Breast epithelium (tissue), 4 donors: ENCODE measurements around the gene FBLN2. TPM values are rescaled to one million over a fixed set of nuclear protein-coding genes. Genes with fewer than 3 reads are reported as not detected.

Experiments used
- DNase-seq, 2 donors: peaks; one replicate each; pipeline ENCODE4 v3.0.0-alpha.2; 2019; ENCODE audit warnings: low spot score in 2 of 2
- H3K27ac ChIP-seq, 2 donors: fragments of 200-600 bp; sonication (generic) in 1 of 2; one replicate each; pipeline ENCODE4 v1.5.1; 2016 to 2019; ENCODE audit warnings: mild to moderate bottlenecking in 1 of 2
- H3K27me3 ChIP-seq, 2 donors: fragments of 200-600 bp; sonication (generic) in 1 of 2; one replicate each; pipeline versions ENCODE4 v1.5.1 to v1.6.0; 2017 to 2019; ENCODE audit warnings: control low read depth in 1 of 2, mild to moderate bottlenecking in 1 of 2
- H3K36me3 ChIP-seq: fragments of 200-600 bp; one replicate; pipeline ENCODE4 v1.5.1; 2019
- H3K4me1 ChIP-seq, 2 donors: fragments of 200-600 bp; sonication (generic); one replicate each; pipeline ENCODE4 v1.5.1; 2016 to 2019; ENCODE audit warnings: control low read depth in 1 of 2
- H3K4me3 ChIP-seq, 3 donors: fragments of 200-600 bp; sonication (generic); 1 replicate in 2 of 3; 2 replicates in 1 of 3; pipeline ENCODE4 v1.5.1; 2016 to 2019; ENCODE audit warnings: mild to moderate bottlenecking in 3 of 3, moderate library complexity in 2 of 3
- H3K9me3 ChIP-seq, 2 donors: fragments of 200-600 bp; sonication (generic) in 1 of 2; one replicate each; pipeline ENCODE4 v1.5.1; 2016 to 2019; ENCODE audit warnings: control low read depth in 1 of 2
- CTCF ChIP-seq, 3 donors: fragments of 450-650 bp; IDR thresholded peaks; one replicate each; pipeline ENCODE4 v1.5.1; 2016 to 2017; ENCODE audit warnings: antibody characterized with exemption in 3 of 3, mild to moderate bottlenecking in 3 of 3, moderate library complexity in 3 of 3
- POLR2A ChIP-seq: fragments of 450-650 bp; IDR thresholded peaks from one replicate; pipeline ENCODE4 v1.6.1; 2016; ENCODE audit warnings: antibody characterized with exemption, mild to moderate bottlenecking, moderate library complexity
- POLR2AphosphoS5 ChIP-seq, 3 donors: sonication (generic); formaldehyde crosslinking; IDR thresholded peaks; one replicate each; pipeline ENCODE4 v1.6.1; 2017; ENCODE audit warnings: antibody characterized with exemption in 3 of 3
- intact Hi-C: fragments of 100-400 bp; cut with DNase I; formaldehyde crosslinking; loops from one replicate; pipeline ENCODE4 v1.15.1; 2023; ENCODE audit warnings: low total_unique reads
- total RNA-seq, 3 donors: library from RNA; depleted of rRNA; stranded (reverse); fragments of >200 nt; gene quantifications; one replicate each; pipeline ENCODE4 v1.1.0, GENCODE V29; 2016

FBLN2 gene
- total RNA-seq, 3 donors from 2014 or later = 43.5 to 663 (median 81.3) TPM

GRCh38 chr3:13514639-13515435, 34.1 kb upstream of the FBLN2 start:
- Histone ChIP-seq H3K27me3 (no peaks in the 10 kb centered on the region), H3K9me3 (no peaks in the 10 kb centered on the region), H3K4me3 (no peak overlapping the region), H3K27ac (peak overlapping the region; percentile 78 to 92), H3K4me1 (peaks cover 0 to 5% of the 10 kb centered on the region in 2 donors), H3K36me3 (no peaks in the 10 kb centered on the region)
- intact Hi-C loops = no loop called here
- no peak for DNase-seq
- TF ChIP-seq POLR2A (no peak), CTCF (IDR thresholded peaks at IDR 0.05) (no peak), POLR2AphosphoS5 (IDR thresholded peaks at IDR 0.05) (no peak)

GRCh38 chr3:13515786-13516759, 32.9 kb upstream of the FBLN2 start:
- Histone ChIP-seq H3K4me1 (peaks cover 0 to 5% of the 10 kb centered on the region in 2 donors), H3K4me3 (no peak overlapping the region), H3K27ac (peak overlapping the region; percentile 62 to 89), H3K27me3 (no peaks in the 10 kb centered on the region), H3K9me3 (no peaks in the 10 kb centered on the region), H3K36me3 (no peaks in the 10 kb centered on the region)
- TF ChIP-seq POLR2A (no peak), CTCF (IDR thresholded peaks at IDR 0.05) (no peak), POLR2AphosphoS5 (IDR thresholded peaks at IDR 0.05) (no peak)
- no peak for DNase-seq
- intact Hi-C loops = no loop called here

- H3K9me3 ChIP-seq = no peaks in the 10 kb centered on the region
- intact Hi-C loops = no loop called here
- TF ChIP-seq CTCF (IDR thresholded peaks at IDR 0.05) (no peak), POLR2AphosphoS5 (IDR thresholded peaks at IDR 0.05) (no peak), POLR2A (no peak)
- no peaks in the 10 kb centered on the region for H3K36me3 ChIP-seq
- peak overlapping the region; percentile 62 to 89 for H3K27ac ChIP-seq
- no peak overlapping the region for H3K4me3 ChIP-seq
- no peaks in the 10 kb centered on the region for H3K27me3 ChIP-seq
- peaks cover 0 to 5% of the 10 kb centered on the region in 2 donors for H3K4me1 ChIP-seq
- DNase-seq = no peak
Observed at GRCh38 chr3:13516760-13517135, 32.2 kb upstream of the FBLN2 start.

GRCh38 chr3:13517253-13517977, 31.5 kb upstream of the FBLN2 start:
- peak in 1 of 2 donors; percentile 59 for DNase-seq
- TF ChIP-seq POLR2AphosphoS5 (IDR thresholded peaks at IDR 0.05) = peak in 1 of 3 donors; percentile 40
- no peak for TF ChIP-seq POLR2A
- peak overlapping the region; percentile 62 to 89 for H3K27ac ChIP-seq
- no peaks in the 10 kb centered on the region for H3K9me3 ChIP-seq
- H3K36me3 ChIP-seq = no peaks in the 10 kb centered on the region
- peaks cover 0 to 5% of the 10 kb centered on the region in 2 donors for H3K4me1 ChIP-seq
- intact Hi-C loops = no loop called here
- no peak overlapping the region for H3K4me3 ChIP-seq
- no peaks in the 10 kb centered on the region for H3K27me3 ChIP-seq

GRCh38 chr3:13518516-13518953, 30.4 kb upstream of the FBLN2 start:
- no peaks in the 10 kb centered on the region for H3K36me3 ChIP-seq
- H3K27me3 ChIP-seq = no peaks in the 10 kb centered on the region
- no peak overlapping the region for H3K4me3 ChIP-seq
- H3K9me3 ChIP-seq = no peaks in the 10 kb centered on the region
- peak in 2 of 3 donors; percentile 14 to 17 for TF ChIP-seq POLR2AphosphoS5 (IDR thresholded peaks at IDR 0.05)
- TF ChIP-seq POLR2A = no peak
- H3K4me1 ChIP-seq = no peaks in the 10 kb centered on the region
- intact Hi-C loops = no loop called here
- peak overlapping the region; percentile 58 to 89 for H3K27ac ChIP-seq
- peak in 1 of 2 donors; percentile 82 for DNase-seq
